D721Med (cell line): Measurements from ENCODE around the gene PHF12.
"Not testable (repeated sequence)": the region's sequence is repeated elsewhere in the genome, so short reads cannot be mapped to it uniquely, and the experiment has no call there.

Experiments
- DNase-seq: peaks from one replicate; pipeline ENCODE4 v3.0.0; 2011; ENCODE audit warnings: low spot score; ENCODE audit not compliant: insufficient read length
- FAIRE-seq: peaks from 2 replicates; lab custom pipeline; 2011; peaks lifted over from hg19 to GRCh38; lab: Jason Lieb, UNC
- TF ChIP-seq, protein P1 (sequence below): IDR thresholded peaks from 2 replicates; pipeline ENCODE4 v1.5.1; 2012; ENCODE audit warnings: mild to moderate bottlenecking, control low read depth; ENCODE audit not compliant: insufficient read depth; ENCODE audit errors: missing control alignments

Gene PHF12

DNA sequence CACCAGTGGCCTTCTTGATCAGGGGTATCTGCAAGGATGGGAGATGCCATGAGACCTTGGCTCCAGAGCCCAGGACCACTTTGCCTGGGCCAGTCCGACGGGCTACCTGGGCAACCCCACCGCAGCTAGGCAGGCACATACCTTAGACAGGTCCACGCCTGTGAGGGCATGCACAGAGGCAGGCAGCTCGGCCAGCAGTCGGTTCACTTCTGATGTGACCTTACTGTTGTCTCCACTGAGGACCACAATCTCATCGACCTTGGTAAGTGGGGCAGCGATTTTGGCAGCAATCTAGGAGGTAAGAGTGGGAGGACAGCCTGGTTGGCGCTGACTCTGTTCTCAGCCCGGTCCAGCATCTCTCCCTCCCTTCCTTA lies 70.8 kb downstream of the PHF12 start:
- no peak for FAIRE-seq
- DNase-seq = no peak
- TF ChIP-seq, protein P1, sequence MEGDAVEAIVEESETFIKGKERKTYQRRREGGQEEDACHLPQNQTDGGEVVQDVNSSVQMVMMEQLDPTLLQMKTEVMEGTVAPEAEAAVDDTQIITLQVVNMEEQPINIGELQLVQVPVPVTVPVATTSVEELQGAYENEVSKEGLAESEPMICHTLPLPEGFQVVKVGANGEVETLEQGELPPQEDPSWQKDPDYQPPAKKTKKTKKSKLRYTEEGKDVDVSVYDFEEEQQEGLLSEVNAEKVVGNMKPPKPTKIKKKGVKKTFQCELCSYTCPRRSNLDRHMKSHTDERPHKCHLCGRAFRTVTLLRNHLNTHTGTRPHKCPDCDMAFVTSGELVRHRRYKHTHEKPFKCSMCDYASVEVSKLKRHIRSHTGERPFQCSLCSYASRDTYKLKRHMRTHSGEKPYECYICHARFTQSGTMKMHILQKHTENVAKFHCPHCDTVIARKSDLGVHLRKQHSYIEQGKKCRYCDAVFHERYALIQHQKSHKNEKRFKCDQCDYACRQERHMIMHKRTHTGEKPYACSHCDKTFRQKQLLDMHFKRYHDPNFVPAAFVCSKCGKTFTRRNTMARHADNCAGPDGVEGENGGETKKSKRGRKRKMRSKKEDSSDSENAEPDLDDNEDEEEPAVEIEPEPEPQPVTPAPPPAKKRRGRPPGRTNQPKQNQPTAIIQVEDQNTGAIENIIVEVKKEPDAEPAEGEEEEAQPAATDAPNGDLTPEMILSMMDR = no peak

DNA sequence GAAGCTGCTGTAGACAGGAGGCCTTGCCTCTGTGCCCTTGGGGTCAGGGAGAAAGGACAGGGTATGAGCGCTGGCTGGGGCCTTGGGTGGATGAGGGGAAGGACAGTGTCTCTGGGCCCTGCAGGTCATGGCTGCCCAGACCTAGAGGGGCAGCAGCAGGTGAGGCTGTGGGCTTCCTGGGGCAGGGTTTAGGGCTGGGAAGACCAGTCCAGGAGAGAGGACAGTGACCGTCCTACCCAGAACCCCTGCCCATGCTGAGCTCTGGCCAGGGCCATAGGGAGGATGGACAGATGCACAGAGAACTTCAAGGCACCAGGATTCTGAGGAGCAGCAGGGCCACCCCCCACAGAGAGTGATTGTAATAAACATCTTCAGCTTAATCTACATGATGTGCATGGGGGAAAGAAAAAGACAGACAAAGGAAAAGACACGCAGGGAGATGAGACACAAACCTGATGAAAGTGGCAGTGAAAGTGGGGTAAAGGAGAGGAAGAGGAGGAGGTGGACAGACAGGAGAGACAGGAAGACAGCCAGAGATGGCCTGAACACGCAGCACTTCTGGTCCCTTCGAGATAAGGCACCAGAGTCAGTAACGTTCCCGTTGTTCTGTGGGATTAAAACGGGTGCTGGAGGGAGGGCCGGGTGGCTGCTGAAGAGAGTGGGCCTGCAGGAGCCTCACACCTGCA lies 71.3 kb downstream of the PHF12 start:
- TF ChIP-seq, protein P1 = no peak

DNA sequence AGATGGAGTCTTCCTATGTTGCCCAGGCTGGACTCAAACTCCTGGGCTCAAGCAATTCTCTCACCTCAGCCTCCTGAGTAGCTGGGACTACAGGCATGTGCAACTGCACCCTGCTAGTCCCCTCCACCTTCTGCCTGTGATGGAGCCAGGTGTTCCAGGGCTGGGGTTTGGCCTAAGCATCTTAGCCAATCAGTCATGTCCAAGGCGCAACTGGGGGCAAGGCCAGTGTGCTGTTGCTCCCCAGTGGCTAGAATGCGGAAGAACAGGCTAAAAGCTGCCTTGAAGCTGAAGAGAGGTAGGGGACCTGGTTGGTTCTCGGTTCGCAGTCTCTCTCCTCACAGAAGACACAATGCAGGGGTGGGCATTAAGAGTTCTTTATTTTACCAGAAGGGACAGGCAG lies 72.3 kb downstream of the PHF12 start:
- FAIRE-seq = no peak
- DNase-seq = no peak

More for the DNA sequence above, 71.3 kb downstream of the PHF12 start:
- DNase-seq (no peak), FAIRE-seq (no peak)

DNA sequence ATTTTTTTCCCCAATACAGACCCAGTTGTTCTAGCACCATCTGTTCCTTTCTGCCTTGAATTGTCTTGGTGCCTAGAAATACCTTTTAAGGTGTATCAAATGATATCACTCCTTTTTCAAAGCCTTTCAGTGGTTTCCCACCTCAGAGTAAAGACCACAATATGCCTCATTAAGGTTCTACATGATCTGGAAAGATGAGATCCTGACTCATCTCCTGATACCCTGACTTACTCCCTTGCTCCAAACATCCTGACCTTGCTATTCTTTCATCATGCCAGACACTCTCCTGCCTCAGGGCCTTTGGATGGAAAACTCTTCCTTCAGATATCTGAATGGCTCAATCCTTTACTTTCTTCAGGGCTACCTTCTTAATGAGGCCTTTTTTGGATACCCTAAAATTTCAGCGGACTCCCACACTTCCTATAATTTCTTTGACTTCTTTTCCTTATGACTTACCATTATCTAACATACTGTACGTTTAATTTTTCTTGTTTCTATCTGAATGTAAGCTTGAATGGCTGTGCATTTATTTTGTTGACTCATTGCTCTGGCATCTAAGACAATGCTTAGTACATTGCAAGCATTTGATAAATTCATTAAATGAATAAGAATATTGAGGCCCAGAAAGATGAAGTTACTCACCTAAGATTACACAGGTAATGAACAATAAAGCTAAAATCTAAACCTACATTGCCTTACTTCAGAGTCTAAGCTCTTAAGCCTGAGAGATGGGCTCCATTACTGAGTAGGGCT lies 73.0 kb downstream of the PHF12 start:
- TF ChIP-seq, protein P1 = no peak
- FAIRE-seq (no peak), DNase-seq (no peak)

More for the DNA sequence above, 72.3 kb downstream of the PHF12 start:
- TF ChIP-seq, protein P1 = peak; percentile 59

DNA sequence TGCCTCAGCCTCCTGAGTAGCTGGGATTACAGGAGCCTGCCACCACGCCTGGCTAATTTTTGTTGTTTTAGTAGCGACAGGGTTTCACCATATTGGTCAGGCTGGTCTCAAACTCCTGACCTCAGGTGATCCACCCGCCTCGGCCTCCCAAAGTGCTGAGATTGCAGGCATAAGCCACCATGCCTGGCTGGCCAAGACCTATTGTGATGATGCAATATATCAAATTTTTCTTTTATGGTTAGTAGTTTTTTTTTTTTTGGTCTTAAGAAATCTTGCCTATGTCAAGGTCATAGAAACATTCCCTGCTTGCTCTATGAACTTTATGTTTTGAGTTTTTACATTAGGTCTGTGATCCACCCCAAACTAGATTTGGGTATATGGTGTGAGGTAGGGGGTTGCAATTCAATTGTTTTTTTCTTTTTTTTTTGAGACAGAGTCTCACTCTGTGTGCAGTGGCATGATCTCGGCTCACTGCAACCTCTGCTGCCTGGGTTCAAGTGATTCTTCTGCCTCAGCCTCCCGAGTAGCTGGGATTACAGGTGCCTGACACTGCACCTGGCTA lies 74.1 kb downstream of the PHF12 start:
- not testable (repeated sequence) for DNase-seq, FAIRE-seq

DNA sequence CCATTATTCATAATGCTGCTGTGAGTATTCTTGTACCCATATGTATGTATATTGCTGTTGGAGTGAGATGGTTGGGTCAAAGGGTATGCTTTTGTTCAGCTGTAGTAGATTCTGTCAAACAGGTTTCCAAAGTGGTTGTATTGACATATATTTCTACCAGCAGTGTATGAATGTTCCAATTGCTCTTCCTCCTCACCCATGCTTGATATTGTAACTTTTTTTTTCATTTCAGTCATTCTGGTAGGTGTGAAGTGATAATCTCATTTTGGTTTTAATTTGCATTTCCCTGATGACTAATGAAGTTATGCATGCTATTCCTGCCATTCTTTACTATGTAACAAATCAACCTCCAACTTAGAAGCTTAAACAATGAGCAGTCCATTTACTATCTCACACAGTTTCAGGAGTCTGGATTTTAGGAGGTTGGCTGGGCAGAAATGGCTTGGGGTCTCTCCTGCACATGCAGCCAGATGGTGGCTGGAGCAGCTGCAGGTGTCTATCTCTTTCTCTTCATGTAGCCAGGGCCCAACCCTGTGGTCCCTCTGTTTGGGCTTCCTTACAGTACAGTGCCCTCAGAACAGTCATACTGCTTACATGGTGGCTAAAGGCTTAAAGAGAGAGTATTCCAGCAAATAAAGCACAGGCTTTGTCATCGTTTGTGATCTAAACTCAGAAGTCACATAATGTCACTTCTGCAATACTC lies 75.3 kb downstream of the PHF12 start:
- TF ChIP-seq, protein P1 = no peak
- FAIRE-seq (no peak), DNase-seq (no peak)

DNA sequence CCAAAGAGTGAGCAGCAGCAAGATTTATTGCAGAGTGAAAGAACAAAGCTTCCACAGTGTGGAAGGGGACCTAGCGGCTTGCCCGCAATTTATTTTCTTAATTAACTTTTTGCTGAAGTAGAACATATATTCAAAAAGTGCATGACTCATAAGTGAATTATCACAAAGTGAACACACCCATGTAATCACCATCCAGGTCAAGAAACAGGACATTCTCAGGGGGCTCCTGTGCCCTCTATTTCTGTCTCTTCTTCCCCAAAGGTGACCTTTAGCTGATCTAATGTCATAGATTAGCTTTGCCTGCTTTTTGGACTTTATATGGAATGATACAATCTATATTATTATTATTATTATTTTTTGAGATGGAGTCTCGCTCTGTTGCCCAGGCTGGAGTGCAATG lies 76.6 kb downstream of the PHF12 start:
- no peak for DNase-seq
- FAIRE-seq = no peak
- TF ChIP-seq, protein P1 = no peak
